OCI-LY7 (cell line): ENCODE results near the gene BTNL3. TPM values are rescaled to one million over a fixed set of nuclear protein-coding genes. Genes with fewer than 3 reads are reported as not detected.

Experiments used
- BruUV-seq: library from RNA; stranded (reverse); fragments of 400-500 nt; replicated peaks from 2 replicates; lab custom pipeline; 2021; lab: Mats Ljungman, UMichigan
- CTCF ChIA-PET: fragments of 300-600 bp; sonication (Branson Sonifier 250); formaldehyde crosslinking; loops from one replicate; lab custom pipeline; 2022; ENCODE audit warnings: antibody characterized with exemption; ENCODE audit not compliant: unreplicated experiment; lab: Charles Lee
- POLR2A ChIA-PET: fragments of 300-600 bp; sonication (Branson Sonifier 250); formaldehyde crosslinking; loops from one replicate; lab custom pipeline; 2022; ENCODE audit warnings: antibody characterized with exemption; lab: Charles Lee
- DNase-seq: peaks from one replicate; pipeline ENCODE4 v3.0.0-alpha.2; 2015; ENCODE audit warnings: low spot score
- H2AFZ ChIP-seq: fragments of 200-600 bp; sonication (generic), shearing (Covaris generic); 2 replicates; pipeline ENCODE4 v1.6.1; 2014; ENCODE audit warnings: mild to moderate bottlenecking, antibody characterized with exemption, low read length, moderate library complexity
- H3K27ac ChIP-seq: fragments of 200-600 bp; sonication (generic); 2 replicates; pipeline ENCODE4 v1.5.1; 2014; ENCODE audit warnings: mixed run types, low read depth, mild to moderate bottlenecking, moderate library complexity, low read length, inconsistent platforms; ENCODE audit not compliant: poor library complexity, severe bottlenecking
- H3K36me3 ChIP-seq: fragments of 200-600 bp; sonication (generic); 2 replicates; pipeline ENCODE4 v1.6.1; 2014; ENCODE audit warnings: mild to moderate bottlenecking, antibody characterized with exemption, low read length, moderate library complexity, mixed read lengths; ENCODE audit not compliant: insufficient read depth
- H3K4me1 ChIP-seq: fragments of 200-600 bp; sonication (generic); 2 replicates; pipeline ENCODE4 v1.5.1; 2014; ENCODE audit warnings: mild to moderate bottlenecking, low read length; ENCODE audit not compliant: insufficient read depth, poor library complexity, severe bottlenecking
- H3K4me2 ChIP-seq: fragments of 200-600 bp; sonication (generic); 2 replicates; pipeline ENCODE4 v1.6.1; 2014; ENCODE audit warnings: mild to moderate bottlenecking, low read length
- H3K4me3 ChIP-seq: fragments of 200-600 bp; sonication (generic); 2 replicates; pipeline ENCODE4 v1.5.1; 2014; ENCODE audit warnings: mild to moderate bottlenecking, low read depth, low read length; ENCODE audit not compliant: poor library complexity, severe bottlenecking
- H3K79me2 ChIP-seq: fragments of 200-600 bp; sonication (generic); 2 replicates; pipeline ENCODE4 v1.6.1; 2016; ENCODE audit warnings: low read depth, mild to moderate bottlenecking, low read length, moderate library complexity, mixed read lengths; ENCODE audit not compliant: insufficient read depth
- H3K9me2 ChIP-seq: fragments of 200-600 bp; sonication (generic); 2 replicates; pipeline ENCODE4 v1.6.1; 2016; ENCODE audit warnings: mild to moderate bottlenecking, low read length, mixed read lengths; ENCODE audit not compliant: insufficient read depth
- H3K9me3 ChIP-seq: fragments of 200-600 bp; sonication (generic); 2 replicates; pipeline ENCODE4 v1.6.1; 2014; ENCODE audit warnings: mild to moderate bottlenecking, mixed run types, low read length, mixed read lengths
- H4K20me1 ChIP-seq: fragments of 200-600 bp; sonication (generic); 2 replicates; pipeline ENCODE4 v1.6.1; 2014; ENCODE audit warnings: mild to moderate bottlenecking, antibody characterized with exemption, low read length, moderate library complexity, mixed read lengths; ENCODE audit not compliant: insufficient read depth
- CTCF ChIP-seq: fragments of 200-600 bp; sonication (generic); conservative IDR thresholded peaks from 2 replicates; pipeline ENCODE4 v1.5.1; 2014; ENCODE audit warnings: mild to moderate bottlenecking, antibody characterized with exemption, low read length, moderate library complexity, mixed read lengths
- EZH2phosphoT487 ChIP-seq: fragments of 200-600 bp; sonication (generic); IDR thresholded peaks from 2 replicates; pipeline ENCODE4 v1.6.1; 2018; ENCODE audit warnings: low read depth, borderline replicate concordance, mild to moderate bottlenecking, mixed run types, antibody characterized with exemption, low read length, moderate library complexity, mixed read lengths
- intact Hi-C: fragments of 100-400 bp; cut with micrococcal nuclease; formaldehyde crosslinking; loops from one replicate; pipeline ENCODE4 v1.10.0; 2022; ENCODE audit not compliant: unreplicated experiment
- total RNA-seq, 2 experiments: library from RNA; depleted of rRNA in 1 of 2; stranded (reverse); fragments of >200 nt in 1 of 2; shearing (Covaris generic) in 1 of 2; gene quantifications; 2 replicates each; pipeline ENCODE4 v1.2.3, GENCODE V29; 2014 to 2022

The BTNL3 gene
- total RNA-seq, 2 experiments from 2014 or later = not detected

GRCh38 chr5:180959661-180960060 lies 29.0 kb upstream of the BTNL3 start:
- Histone ChIP-seq H3K4me2 (no peak overlapping the region), H3K79me2 (no peaks in the 10 kb centered on the region), H3K9me3 (no peaks in the 10 kb centered on the region), H4K20me1 (no peaks in the 10 kb centered on the region), H3K4me1 (no peaks in the 10 kb centered on the region), H3K4me3 (no peak overlapping the region), H3K36me3 (no peaks in the 10 kb centered on the region), H2AFZ (no peak overlapping the region), H3K9me2 (no peaks in the 10 kb centered on the region), H3K27ac (no peak overlapping the region)
- ChIA-PET CTCF (no interaction called here), POLR2A (no interaction called here)
- intact Hi-C loops = no loop called here
- no TSS peak for BruUV-seq
- no peak for TF ChIP-seq EZH2phosphoT487
- TF ChIP-seq CTCF = no peak
- no peak for DNase-seq

GRCh38 chr5:180960209-180960608 lies 28.4 kb upstream of the BTNL3 start:
- H3K4me1 ChIP-seq = no peaks in the 10 kb centered on the region
- no peaks in the 10 kb centered on the region for H3K9me2 ChIP-seq
- ChIA-PET POLR2A (no interaction called here), CTCF (no interaction called here)
- H3K4me2 ChIP-seq = no peak overlapping the region
- intact Hi-C loops = no loop called here
- H3K9me3 ChIP-seq = no peaks in the 10 kb centered on the region
- DNase-seq = no peak
- no peak overlapping the region for H2AFZ ChIP-seq
- H3K36me3 ChIP-seq = no peaks in the 10 kb centered on the region
- no peak overlapping the region for H3K4me3 ChIP-seq
- BruUV-seq = no TSS peak
- H4K20me1 ChIP-seq = no peaks in the 10 kb centered on the region
- TF ChIP-seq CTCF (no peak), EZH2phosphoT487 (no peak)
- no peaks in the 10 kb centered on the region for H3K79me2 ChIP-seq
- no peak overlapping the region for H3K27ac ChIP-seq

- Histone ChIP-seq H3K4me3 (no peak overlapping the region), H4K20me1 (no peaks in the 10 kb centered on the region), H3K4me1 (no peaks in the 10 kb centered on the region), H3K4me2 (no peak overlapping the region), H3K36me3 (no peaks in the 10 kb centered on the region), H3K27ac (no peak overlapping the region), H2AFZ (no peak overlapping the region), H3K9me2 (no peaks in the 10 kb centered on the region), H3K79me2 (no peaks in the 10 kb centered on the region), H3K9me3 (no peaks in the 10 kb centered on the region)
- intact Hi-C loops = no loop called here
- TF ChIP-seq EZH2phosphoT487 (no peak), CTCF (no peak)
- DNase-seq = no peak
- ChIA-PET CTCF (no interaction called here), POLR2A (no interaction called here)
- BruUV-seq = no TSS peak
Measured at GRCh38 chr5:180969406-180969805, 19.2 kb upstream of the BTNL3 start.
